HS-5 (cell line): Measurements from ENCODE around the gene STMP1.
"Not testable (repeated sequence)": the region's sequence is repeated elsewhere in the genome, so short reads cannot be mapped to it uniquely, and the experiment has no call there.

Experiments used
- DNase-seq: peaks from one replicate; pipeline ENCODE4 v3.0.0-alpha.2; 2012; ENCODE audit warnings: low read depth

STMP1 gene

GRCh38 chr7:135665042-135665441 is 2.7 kb downstream of the STMP1 start:
- DNase-seq = no peak

GRCh38 chr7:135666156-135666555 is 3.8 kb downstream of the STMP1 start:
- no peak for DNase-seq

- DNase-seq = no peak
These were observed 4.5 kb downstream of the STMP1 start for GRCh38 chr7:135666846-135667245.

GRCh38 chr7:135667626-135668025 is 5.3 kb downstream of the STMP1 start:
- not testable (repeated sequence) for DNase-seq

- not testable (repeated sequence) for DNase-seq
These were observed 6.6 kb downstream of the STMP1 start for GRCh38 chr7:135668852-135669395.

GRCh38 chr7:135669774-135670173 is 7.5 kb downstream of the STMP1 start:
- DNase-seq = no peak

- peak; percentile 73 for DNase-seq
These were observed 7.9 kb downstream of the STMP1 start for GRCh38 chr7:135670179-135670578.

GRCh38 chr7:135672560-135673359 is 10.4 kb downstream of the STMP1 start:
- DNase-seq = no peak

GRCh38 chr7:135673360-135673706 is 11.0 kb downstream of the STMP1 start:
- DNase-seq = no peak

- DNase-seq = no peak
These were observed 16.6 kb downstream of the STMP1 start for GRCh38 chr7:135678612-135679575.

- DNase-seq = no peak
These were observed 19.4 kb downstream of the STMP1 start for GRCh38 chr7:135681762-135682161.

- DNase-seq = no peak
These were observed 19.9 kb downstream of the STMP1 start for GRCh38 chr7:135682191-135682590.

- no peak for DNase-seq
These were observed 21.3 kb downstream of the STMP1 start for GRCh38 chr7:135683609-135684008.

- no peak for DNase-seq
These were observed 21.8 kb downstream of the STMP1 start for GRCh38 chr7:135684136-135684535.

- DNase-seq = no peak
These were observed 22.4 kb downstream of the STMP1 start for GRCh38 chr7:135684699-135685098.

GRCh38 chr7:135685306-135686084 is 23.2 kb downstream of the STMP1 start:
- DNase-seq = no peak

GRCh38 chr7:135687466-135687865 is 25.2 kb downstream of the STMP1 start:
- DNase-seq = no peak

GRCh38 chr7:135690566-135690965 is 28.3 kb downstream of the STMP1 start:
- no peak for DNase-seq

- no peak for DNase-seq
These were observed 29.7 kb downstream of the STMP1 start for GRCh38 chr7:135692055-135692454.

GRCh38 chr7:135692606-135693005 is 30.3 kb downstream of the STMP1 start:
- not testable (repeated sequence) for DNase-seq

- DNase-seq = no peak
These were observed 31.2 kb downstream of the STMP1 start for GRCh38 chr7:135693558-135693957.
